Measurements from ENCODE around the gene SNURF.

- TF ChIP-seq CTCF (conservative IDR thresholded peaks at IDR 0.05; ENCODE audit: low read length) (no peak), EZH2phosphoT487 (IDR thresholded peaks at IDR 0.05; ENCODE audit: borderline replicate concordance, low read depth, low read length) (no peak)
These were observed 7.2 kb downstream of the SNURF start for GRCh38 chr15:24961967-24962366.
